GM12873 (cell line): ENCODE measurements around the gene ZSCAN30.

Source experiments
- CTCF ChIP-seq: IDR thresholded peaks from 2 replicates; pipeline ENCODE4 v1.5.1; 2012; ENCODE audit warnings: low read depth, mild to moderate bottlenecking, moderate library complexity, low read length, control low read depth; ENCODE audit not compliant: insufficient read depth; ENCODE audit errors: missing control alignments

The ZSCAN30 gene

GRCh38 chr18:35245719-35246317 is 44.2 kb downstream of the ZSCAN30 start:
- TF ChIP-seq CTCF = no peak

- TF ChIP-seq CTCF = no peak
Observed at GRCh38 chr18:35244671-35245070, 45.4 kb downstream of the ZSCAN30 start.

GRCh38 chr18:35242426-35242825 is 47.6 kb downstream of the ZSCAN30 start:
- no peak for TF ChIP-seq CTCF

GRCh38 chr18:35241448-35241804 is 48.6 kb downstream of the ZSCAN30 start:
- TF ChIP-seq CTCF = no peak

GRCh38 chr18:35240664-35241447 is 49.2 kb downstream of the ZSCAN30 start, which contains the start of gene ZNF397:
TSS of gene ZNF397 (plus strand) at chr18:35241034. CDS start at chr18:35242471, 1,437 bp downstream.
- TF ChIP-seq CTCF = no peak

- no peak for TF ChIP-seq CTCF
Observed at GRCh38 chr18:35239314-35239713, 50.7 kb downstream of the ZSCAN30 start.

- TF ChIP-seq CTCF = no peak
Observed at GRCh38 chr18:35236571-35237363, 53.3 kb downstream of the ZSCAN30 start.
